HepG2 (cell line): ENCODE data around the gene BZW1. TPM values are rescaled to one million over a fixed set of nuclear protein-coding genes. Genes with fewer than 3 reads are reported as not detected.

Experiments used
- ARID2 ChIP-seq: sonication (generic); formaldehyde crosslinking; IDR thresholded peaks from 2 replicates; pipeline ENCODE4 v1.8.1; 2022; ENCODE audit warnings: mild to moderate bottlenecking, missing genetic modification reagents, borderline replicate concordance
- ARNT ChIP-seq: fragments of 450-650 bp; IDR thresholded peaks from 2 replicates; pipeline ENCODE4 v1.6.1; 2017
- ATF7-NPFF ChIP-seq: sonication (generic); formaldehyde crosslinking; IDR thresholded peaks from 2 replicates; pipeline ENCODE4 v1.8.1; 2023; ENCODE audit warnings: mild to moderate bottlenecking, low read depth, missing genetic modification reagents, moderate library complexity
- FOXK1 ChIP-seq: sonication (generic); formaldehyde crosslinking; IDR thresholded peaks from 2 replicates; pipeline ENCODE4 v1.4.0; 2020; ENCODE audit warnings: low read depth, missing genetic modification reagents, borderline replicate concordance
- HMGXB3 ChIP-seq: sonication (generic); formaldehyde crosslinking; IDR thresholded peaks from 2 replicates; pipeline ENCODE4 v1.4.0; 2020; ENCODE audit warnings: missing genetic modification reagents, borderline replicate concordance
- HNRNPUL1 ChIP-seq: fragments of 200-400 bp; formaldehyde crosslinking; IDR thresholded peaks from 2 replicates; pipeline ENCODE4 v1.6.1; 2017; ENCODE audit warnings: low read depth, mild to moderate bottlenecking, low read length, moderate library complexity
- JUND ChIP-seq: sonication (generic); formaldehyde crosslinking; IDR thresholded peaks from 2 replicates; pipeline ENCODE4 v1.8.0; 2022; ENCODE audit warnings: mild to moderate bottlenecking, missing genetic modification reagents
- KDM5B ChIP-seq: sonication (generic); formaldehyde crosslinking; IDR thresholded peaks from 2 replicates; pipeline ENCODE4 v1.4.0; 2020; ENCODE audit warnings: missing genetic modification reagents, mild to moderate bottlenecking, borderline replicate concordance
- KLF13 ChIP-seq: sonication (generic); formaldehyde crosslinking; IDR thresholded peaks from 2 replicates; pipeline ENCODE4 v1.4.0; 2020; ENCODE audit warnings: mild to moderate bottlenecking, missing genetic modification reagents
- KMT2B ChIP-seq: IDR thresholded peaks from 2 replicates; pipeline ENCODE4 v1.6.1; 2016; ENCODE audit warnings: missing genetic modification reagents, missing compliant biosample characterization
- LRRFIP1 ChIP-seq: sonication (generic); formaldehyde crosslinking; conservative IDR thresholded peaks from 2 replicates; pipeline ENCODE4 v1.4.0; 2020; ENCODE audit warnings: missing genetic modification reagents
- NFYC ChIP-seq: IDR thresholded peaks from 2 replicates; pipeline ENCODE4 v1.6.1; 2016; ENCODE audit warnings: missing genetic modification reagents, missing compliant biosample characterization
- PHB2 ChIP-seq: fragments of 450-650 bp; IDR thresholded peaks from 2 replicates; pipeline ENCODE4 v1.6.1; 2018; ENCODE audit not compliant: partially characterized antibody
- PREB ChIP-seq: sonication (generic); formaldehyde crosslinking; IDR thresholded peaks from 2 replicates; pipeline ENCODE4 v1.4.0; 2020; ENCODE audit warnings: missing genetic modification reagents
- RFX3 ChIP-seq: IDR thresholded peaks from 2 replicates; pipeline ENCODE4 v1.6.1; 2016; ENCODE audit warnings: missing biosample characterization, missing genetic modification reagents
- U2AF2 ChIP-seq: fragments of 200-400 bp; formaldehyde crosslinking; IDR thresholded peaks from 2 replicates; pipeline ENCODE4 v1.6.1; 2017; ENCODE audit warnings: low read depth, mild to moderate bottlenecking, low read length
- ZIK1 ChIP-seq: sonication (generic); formaldehyde crosslinking; IDR thresholded peaks from 2 replicates; pipeline ENCODE4 v1.5.0; 2020; ENCODE audit warnings: mild to moderate bottlenecking, low read depth, missing genetic modification reagents, borderline replicate concordance
- ZMYM3 ChIP-seq: sonication (generic); formaldehyde crosslinking; IDR thresholded peaks from 2 replicates; pipeline ENCODE4 v1.5.1; 2020; ENCODE audit warnings: mild to moderate bottlenecking, missing genetic modification reagents
- ZNF24 ChIP-seq: fragments of 450-650 bp; IDR thresholded peaks from 2 replicates; pipeline ENCODE4 v1.6.1; 2017; ENCODE audit warnings: antibody characterized with exemption, mild to moderate bottlenecking
- ZNF549 ChIP-seq: sonication (generic); formaldehyde crosslinking; IDR thresholded peaks from 2 replicates; pipeline ENCODE4 v1.5.0; 2020; ENCODE audit warnings: missing genetic modification reagents
- ZNF878 ChIP-seq: sonication (generic); formaldehyde crosslinking; IDR thresholded peaks from 2 replicates; pipeline ENCODE4 v1.8.1; 2023; ENCODE audit warnings: mild to moderate bottlenecking, missing genetic modification reagents, moderate library complexity
- polyA plus RNA-seq, 8 experiments: library from polyadenylated mRNA; depleted of rRNA in 3 of 8; stranded (reverse) in 7 of 8; unstranded in 1 of 8; fragments of >200 nt; fragmentation: Illumina TruSeq in 4 of 8; extraction: Trizol in 4 of 8; gene quantifications; 2 replicates each; pipeline versions ENCODE4 v1.2.1 to v1.2.3, GENCODE V29; 2011 to 2016; ENCODE audit warnings: low read depth in 4 of 8, missing spikeins in 1 of 8, mixed read lengths in 1 of 8; ENCODE audit not compliant: insufficient read depth in 1 of 8
- total RNA-seq, 5 experiments: library from RNA; depleted of rRNA; stranded (reverse); fragments of >200 nt; fragmentation: Illumina TruSeq; extraction: Trizol; gene quantifications; 2 replicates each; pipeline ENCODE4 v1.2.3, GENCODE V29; 2016; ENCODE audit warnings: low read depth in 1 of 5

BZW1 gene
- total and polyA plus RNA-seq, 2 of the 13 experiments (the other 11 are each of a cell fraction or from before 2014, with no cell fraction given): 106 to 384 TPM

GRCh38 chr2:200843993-200844948, 32.6 kb downstream of the BZW1 start (continued):
- TF ChIP-seq KDM5B (CRISPR knock-in tag) (peak; percentile 98), ARNT (no peak), HMGXB3 (CRISPR knock-in tag) (0 out of 2 replicates have a peak, but pooled peaks have one; percentile 32), LRRFIP1 (CRISPR knock-in tag) (no peak), U2AF2 (no peak), KMT2B (CRISPR knock-in tag) (peak; percentile 59; the same call in 1 of the 2 replicates), PHB2 (no peak), ARID2 (CRISPR knock-in tag) (peak; percentile 96), JUND (CRISPR knock-in tag) (no peak), RFX3 (CRISPR knock-in tag) (no peak), ZNF549 (CRISPR knock-in tag) (no peak), ZNF24 (no peak), HNRNPUL1 (no peak), ZIK1 (CRISPR knock-in tag) (0 out of 2 replicates have a peak, but pooled peaks have one; percentile 80), FOXK1 (CRISPR knock-in tag) (peak; percentile 63; the same call in 1 of the 2 replicates), ZNF878 (CRISPR knock-in tag) (no peak), PREB (CRISPR knock-in tag) (no peak), ATF7-NPFF (CRISPR knock-in tag) (no peak), NFYC (CRISPR knock-in tag) (no peak), ZMYM3 (CRISPR knock-in tag) (peak; percentile 88), KLF13 (CRISPR knock-in tag) (no peak)
